Inflammatory macrophage treated with lipopolysaccharide for 1 hour (primary cell): Measurements from ENCODE around the gene ERMN.
"Not testable (repeated sequence)": the region's sequence is repeated elsewhere in the genome, so short reads cannot be mapped to it uniquely, and the experiment has no call there.

Experiments
- DNase-seq, 2 donors: peaks; one replicate each; pipeline ENCODE4 v3.0.0-alpha.2; 2020 to 2022

Gene ERMN

GRCh38 chr2:157290525-157290924 is 35.1 kb downstream of the ERMN start:
- peak in 1 of 2 donors; percentile 9 for DNase-seq

GRCh38 chr2:157287160-157287559 is 38.5 kb downstream of the ERMN start:
- DNase-seq, result no peak

DNA sequence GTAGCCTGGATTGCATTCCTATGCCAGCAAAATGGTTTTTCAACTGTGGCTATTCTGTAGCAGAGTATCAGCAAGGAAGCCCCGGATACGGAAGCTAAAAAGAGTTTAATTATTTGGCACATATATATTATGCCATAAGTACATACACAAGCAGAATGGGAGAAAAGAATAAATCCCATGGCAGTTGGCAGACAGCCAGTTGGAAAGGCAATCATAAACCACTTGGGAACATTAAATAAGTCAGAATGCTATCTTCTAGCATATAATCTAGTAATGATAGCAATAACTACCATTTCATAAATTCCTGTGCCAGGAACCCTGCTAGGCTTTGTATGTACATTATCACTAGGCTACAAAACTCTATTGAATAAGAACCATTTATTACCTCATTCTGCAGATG is 42.2 kb downstream of the ERMN start:
- no peak for DNase-seq

DNA sequence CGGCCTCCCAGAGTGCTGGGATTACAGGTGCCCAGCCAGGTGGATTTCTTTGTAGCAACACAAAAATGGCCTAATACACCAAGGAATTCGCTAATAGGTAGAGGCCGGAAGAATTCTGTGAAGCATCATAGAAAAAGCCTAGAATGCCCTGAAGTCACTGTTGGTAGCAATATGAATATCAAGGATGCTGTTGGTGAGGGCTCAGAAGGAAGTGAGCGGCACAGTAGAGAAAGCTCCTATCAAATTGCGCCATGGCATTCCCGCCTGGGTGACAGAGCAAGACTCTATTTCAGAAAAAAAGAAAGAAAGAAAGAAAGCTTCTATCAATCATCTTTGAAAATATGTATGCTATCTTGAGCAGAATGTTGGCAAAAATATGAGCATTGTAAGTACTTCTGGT is 44.3 kb downstream of the ERMN start:
- no peak for DNase-seq

- DNase-seq, result not testable (repeated sequence)
Measured at GRCh38 chr2:157279311-157279710, 46.3 kb downstream of the ERMN start.

- no peak for DNase-seq
Measured at GRCh38 chr2:157271590-157272203, 53.9 kb downstream of the ERMN start.

GRCh38 chr2:157269922-157270321 is 55.7 kb downstream of the ERMN start:
- DNase-seq, result no peak

GRCh38 chr2:157269060-157269459 is 56.6 kb downstream of the ERMN start:
- no peak for DNase-seq
